PC-3 (cell line): ENCODE results near the gene AGMAT.

Experiments used
- EZH2 ChIP-seq: fragments of 300-600 bp; sonication (generic); IDR thresholded peaks from one replicate; pipeline ENCODE4 v1.6.1; 2017; ENCODE audit warnings: antibody characterized with exemption, mild to moderate bottlenecking, low read length; ENCODE audit not compliant: unreplicated experiment
- EZH2phosphoT487 ChIP-seq: fragments of 300-600 bp; sonication (generic); IDR thresholded peaks from 2 replicates; pipeline ENCODE4 v1.6.1; 2018; ENCODE audit warnings: mild to moderate bottlenecking, antibody characterized with exemption, low read length, borderline replicate concordance
- TF ChIP-seq, protein P1 (sequence below): fragments of 300-600 bp; sonication (generic); conservative IDR thresholded peaks from 2 replicates; pipeline ENCODE4 v1.5.1; 2017; ENCODE audit warnings: antibody characterized with exemption, low read depth, mild to moderate bottlenecking, low read length

DNA sequence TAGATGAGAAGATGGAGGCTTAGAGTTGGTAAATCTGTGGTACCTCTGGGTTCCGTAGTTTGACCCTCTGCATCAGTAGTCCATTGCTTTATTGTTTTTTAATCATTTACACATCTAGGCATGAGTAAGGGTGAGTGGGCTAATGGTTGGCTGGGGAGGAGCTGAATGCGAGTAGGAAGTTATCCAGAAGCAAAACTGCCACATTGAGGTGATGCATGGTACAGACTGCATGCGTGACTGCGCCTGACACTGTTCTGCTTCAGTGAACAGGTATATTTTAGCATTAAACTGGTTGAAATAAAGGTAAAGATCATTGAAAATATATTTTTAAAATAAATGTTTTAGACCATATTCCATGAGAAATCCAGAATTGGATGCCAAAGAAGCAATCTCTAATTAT lies 53.8 kb downstream of the AGMAT start:
- TF ChIP-seq, protein P1, sequence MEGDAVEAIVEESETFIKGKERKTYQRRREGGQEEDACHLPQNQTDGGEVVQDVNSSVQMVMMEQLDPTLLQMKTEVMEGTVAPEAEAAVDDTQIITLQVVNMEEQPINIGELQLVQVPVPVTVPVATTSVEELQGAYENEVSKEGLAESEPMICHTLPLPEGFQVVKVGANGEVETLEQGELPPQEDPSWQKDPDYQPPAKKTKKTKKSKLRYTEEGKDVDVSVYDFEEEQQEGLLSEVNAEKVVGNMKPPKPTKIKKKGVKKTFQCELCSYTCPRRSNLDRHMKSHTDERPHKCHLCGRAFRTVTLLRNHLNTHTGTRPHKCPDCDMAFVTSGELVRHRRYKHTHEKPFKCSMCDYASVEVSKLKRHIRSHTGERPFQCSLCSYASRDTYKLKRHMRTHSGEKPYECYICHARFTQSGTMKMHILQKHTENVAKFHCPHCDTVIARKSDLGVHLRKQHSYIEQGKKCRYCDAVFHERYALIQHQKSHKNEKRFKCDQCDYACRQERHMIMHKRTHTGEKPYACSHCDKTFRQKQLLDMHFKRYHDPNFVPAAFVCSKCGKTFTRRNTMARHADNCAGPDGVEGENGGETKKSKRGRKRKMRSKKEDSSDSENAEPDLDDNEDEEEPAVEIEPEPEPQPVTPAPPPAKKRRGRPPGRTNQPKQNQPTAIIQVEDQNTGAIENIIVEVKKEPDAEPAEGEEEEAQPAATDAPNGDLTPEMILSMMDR: no peak
- TF ChIP-seq EZH2 (no peak), EZH2phosphoT487 (no peak)
